Activated naive CD8-positive, alpha-beta T cell treated with anti-CD3 and anti-CD28 coated beads, Interleukin-2, amount 50 U/mL, for 16 hours (primary cell): ENCODE data around the gene LY9.

Experiments used
- DNase-seq: peaks from one replicate; pipeline ENCODE4 v3.0.0-alpha.2; 2020; ENCODE audit warnings: low read depth, low spot score

Gene LY9

DNA sequence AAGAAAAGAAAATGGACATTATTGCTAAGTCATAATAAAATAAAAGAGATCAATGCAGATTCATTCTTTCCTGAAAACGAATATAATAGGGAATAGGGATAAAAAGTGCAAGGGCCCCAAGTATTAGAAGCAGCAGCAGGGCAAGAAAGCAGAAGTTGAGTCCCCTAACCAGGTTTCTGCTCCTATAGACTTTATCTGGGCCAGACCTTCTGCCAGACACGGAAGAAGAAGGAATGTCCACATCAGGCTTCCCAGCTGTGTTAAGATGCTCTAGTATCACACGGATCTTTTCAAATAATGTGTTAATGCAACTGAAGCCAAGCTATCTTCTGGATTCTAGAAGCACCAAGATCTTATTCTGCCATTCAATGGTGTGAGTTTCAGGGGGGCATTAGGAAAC lies 39.8 kb downstream of the LY9 start:
- DNase-seq = no peak

GRCh38 chr1:160836561-160836960 lies 40.6 kb downstream of the LY9 start:
- DNase-seq = no peak

- no peak for DNase-seq
These were observed 41.1 kb downstream of the LY9 start for GRCh38 chr1:160836981-160837557.

DNA sequence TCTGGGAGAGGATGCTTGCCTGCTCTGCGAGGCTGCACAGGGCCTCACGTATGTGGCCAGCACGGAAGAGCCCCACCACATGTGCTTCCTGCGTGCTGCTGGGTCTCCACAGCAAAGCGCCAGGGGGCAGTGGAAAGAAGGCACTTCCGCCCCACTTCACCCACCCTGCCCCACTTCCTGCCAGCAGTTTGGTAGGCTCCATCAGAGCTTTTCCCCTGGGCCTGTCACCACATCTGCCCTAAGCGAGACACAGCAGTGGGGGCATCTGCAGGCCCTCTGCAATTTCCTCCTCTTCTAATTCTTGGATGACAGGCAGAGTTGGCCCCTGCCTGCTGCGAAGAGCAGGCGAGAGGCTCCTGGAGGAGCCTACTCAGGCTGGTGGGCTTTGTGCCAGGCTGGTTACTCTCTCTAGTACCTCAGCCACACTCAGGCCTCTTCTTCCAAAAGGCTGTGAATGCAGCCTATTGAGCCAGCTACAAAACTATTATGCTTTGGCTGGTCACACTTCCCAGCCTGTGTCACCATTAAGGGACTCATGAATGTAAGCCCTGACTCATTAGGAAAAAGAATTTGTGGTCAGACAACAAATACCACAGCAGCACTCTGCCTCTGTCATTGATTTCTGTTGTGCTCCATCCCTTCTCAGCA lies 41.7 kb downstream of the LY9 start:
- peak; percentile 55 for DNase-seq

- DNase-seq = no peak
These were observed 42.9 kb downstream of the LY9 start for GRCh38 chr1:160838888-160839287.

DNA sequence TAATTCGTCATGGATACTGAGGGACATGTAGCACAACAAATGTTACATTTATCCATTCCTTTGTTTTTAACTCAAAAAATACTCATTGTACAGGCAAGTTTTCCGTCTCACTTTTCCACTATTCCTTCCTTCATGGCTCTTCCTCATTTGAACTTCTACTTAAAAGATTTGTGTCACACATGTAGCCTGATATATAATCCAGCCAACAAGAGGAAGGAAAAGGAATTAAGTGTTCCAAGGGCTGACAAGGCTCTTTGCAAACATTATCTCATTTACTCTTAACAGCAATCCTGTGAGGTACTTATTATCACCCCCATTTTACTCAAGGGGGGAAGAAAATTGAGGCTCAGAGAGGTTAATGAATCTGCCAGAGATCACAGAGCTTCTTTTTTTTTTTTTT lies 43.8 kb downstream of the LY9 start:
- no peak for DNase-seq

DNA sequence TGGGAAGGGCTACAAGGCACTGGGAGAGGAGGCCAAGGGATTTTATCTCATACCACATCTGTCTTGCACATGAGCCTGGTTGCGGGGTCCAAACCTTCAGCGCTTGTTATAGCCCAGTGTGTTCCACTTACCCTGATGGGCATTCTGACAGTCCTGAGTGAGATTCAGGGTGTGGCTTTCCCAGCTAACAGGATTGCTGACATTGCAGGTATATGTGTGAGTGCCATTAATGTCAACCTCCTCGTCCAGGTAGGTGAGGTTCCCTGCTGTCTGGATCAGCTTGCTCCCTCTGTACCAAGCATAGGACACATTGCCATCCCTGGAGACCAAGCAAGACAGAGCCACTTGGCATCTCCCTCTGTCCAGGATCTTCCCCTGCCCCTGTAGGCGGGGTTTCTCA lies 45.1 kb downstream of the LY9 start:
- no peak for DNase-seq

DNA sequence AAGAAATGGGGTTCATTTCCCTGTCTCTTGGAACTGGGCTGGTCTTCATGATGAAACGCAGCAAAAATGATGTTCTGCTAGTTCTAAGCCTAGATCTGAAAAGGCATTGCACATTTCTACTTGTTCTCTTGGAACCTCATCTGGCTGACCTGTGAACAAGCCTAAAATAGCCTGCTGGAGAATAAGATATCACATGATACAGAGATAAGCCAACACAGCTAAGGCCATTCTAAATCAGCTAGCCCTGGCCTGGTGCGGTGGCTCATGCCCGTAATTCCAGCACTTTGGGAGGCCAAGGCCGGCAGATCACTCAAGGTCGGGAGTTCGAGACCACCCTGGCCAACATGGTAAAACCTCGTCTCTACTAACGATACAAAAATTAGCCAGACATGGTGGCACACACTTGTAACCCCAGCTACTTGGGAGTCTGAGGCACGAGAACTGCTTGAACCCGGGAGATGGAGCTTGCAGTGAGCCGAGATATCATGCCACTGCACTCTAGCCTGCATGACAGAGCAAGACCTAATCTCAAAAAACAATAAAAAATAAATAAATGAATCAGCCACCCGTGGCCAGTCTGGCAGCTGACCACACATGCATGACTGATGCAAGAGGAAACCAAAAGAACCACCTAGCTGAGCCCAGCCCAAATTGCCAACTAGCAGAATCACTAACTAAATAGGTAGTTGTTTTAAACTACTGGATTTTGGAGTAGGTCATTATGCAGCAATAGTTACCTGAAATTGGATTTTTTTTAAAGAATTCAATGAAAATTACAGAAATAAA lies 48.7 kb downstream of the LY9 start:
- no peak for DNase-seq

DNA sequence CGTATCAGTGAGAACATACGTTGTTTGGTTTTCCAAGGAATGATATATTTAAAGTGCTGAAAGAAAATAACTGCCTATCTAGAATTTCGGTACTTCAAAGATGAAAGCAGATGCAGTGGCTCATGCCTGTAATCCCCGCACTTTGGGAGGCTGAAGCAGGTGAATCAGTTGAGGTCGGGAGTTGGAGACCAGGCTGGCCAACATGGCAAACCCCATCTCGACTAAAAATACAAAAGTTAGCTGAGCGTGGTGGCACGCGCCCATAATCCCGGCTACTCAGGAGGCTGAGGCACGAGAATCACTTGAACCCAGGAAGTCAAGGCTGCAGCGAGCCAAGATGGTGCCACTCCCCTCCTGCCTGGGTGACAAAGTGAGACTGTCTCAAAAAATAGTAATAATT lies 50.3 kb downstream of the LY9 start:
- DNase-seq = no peak

- DNase-seq = no peak
These were observed 54.6 kb downstream of the LY9 start for GRCh38 chr1:160850541-160850940.

DNA sequence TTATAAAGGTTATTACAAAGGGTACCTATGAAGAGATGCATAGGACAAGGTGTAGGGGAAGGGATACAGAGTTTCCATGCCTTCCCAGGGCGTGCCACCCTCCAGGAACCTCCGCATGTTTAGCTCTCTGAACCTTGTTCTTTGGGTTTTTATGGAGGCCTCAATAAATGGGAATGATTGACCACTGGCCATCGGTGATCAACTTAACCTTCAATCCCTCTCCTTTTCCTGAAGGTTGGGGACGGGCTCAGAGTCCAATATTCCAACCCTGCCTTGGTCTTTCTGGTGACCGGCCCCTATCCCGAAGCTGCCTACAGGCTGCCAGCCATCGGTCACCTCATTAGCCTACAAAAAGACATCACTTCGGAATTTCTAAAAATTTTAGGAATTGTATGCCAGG lies 55.0 kb downstream of the LY9 start:
- no peak for DNase-seq

DNA sequence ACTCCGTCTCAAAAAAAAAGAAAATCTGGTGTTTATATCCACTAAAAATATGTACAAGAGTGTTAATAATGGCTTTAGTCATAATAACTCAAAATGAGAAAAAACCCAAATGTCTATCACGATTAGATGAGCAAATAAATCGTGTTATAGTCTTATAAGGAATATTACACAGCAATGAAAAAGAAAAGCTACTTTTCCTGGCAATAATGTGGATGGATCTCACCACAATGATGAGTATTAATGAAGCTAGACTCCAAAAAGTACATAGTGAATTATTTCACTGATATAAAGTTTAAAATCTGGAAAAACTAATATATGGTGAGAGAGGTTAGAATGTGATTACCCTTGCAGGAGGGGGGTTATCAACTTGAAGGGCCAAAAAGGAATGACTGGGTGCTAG lies 57.0 kb downstream of the LY9 start:
- no peak for DNase-seq

- DNase-seq = no peak
These were observed 57.8 kb downstream of the LY9 start for GRCh38 chr1:160853754-160854153.

DNA sequence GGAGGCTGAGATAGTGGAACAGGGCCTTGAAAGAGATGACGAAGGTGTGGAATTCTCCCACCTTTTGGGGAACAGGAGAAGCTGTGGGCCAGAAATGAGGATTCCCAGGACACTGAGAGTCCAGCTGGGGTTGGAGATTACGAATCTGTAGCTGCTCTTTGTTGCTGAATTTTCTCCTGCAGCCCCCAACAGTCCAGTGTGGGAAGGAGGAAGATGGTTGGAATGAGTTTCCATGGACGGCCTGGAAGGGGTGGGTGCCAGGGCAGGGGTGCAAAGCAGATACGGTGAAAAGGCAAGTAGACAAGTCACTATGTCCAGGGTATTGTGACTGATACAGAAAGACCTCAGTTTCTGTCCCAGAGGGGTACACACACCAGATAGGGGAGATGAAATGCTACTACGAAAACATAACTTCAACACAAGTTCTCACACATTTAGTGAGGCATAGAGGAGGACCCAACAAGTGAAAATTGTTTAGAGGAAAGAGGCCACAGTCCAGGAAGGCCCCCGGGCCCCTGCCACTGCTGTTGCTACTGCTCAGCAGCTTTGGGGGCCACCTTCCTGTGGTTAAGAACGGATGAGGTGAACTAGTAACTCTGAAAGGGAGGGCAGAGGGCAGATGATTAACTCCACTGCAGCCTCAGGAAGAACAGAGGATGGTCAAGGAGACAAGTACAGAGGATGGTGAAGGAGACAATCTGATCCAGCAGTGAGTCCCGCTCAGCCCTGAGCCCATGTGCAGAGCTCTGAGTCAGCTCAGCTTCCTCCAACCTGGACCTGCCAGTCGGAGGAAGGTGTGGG lies 59.4 kb downstream of the LY9 start:
- no peak for DNase-seq

DNA sequence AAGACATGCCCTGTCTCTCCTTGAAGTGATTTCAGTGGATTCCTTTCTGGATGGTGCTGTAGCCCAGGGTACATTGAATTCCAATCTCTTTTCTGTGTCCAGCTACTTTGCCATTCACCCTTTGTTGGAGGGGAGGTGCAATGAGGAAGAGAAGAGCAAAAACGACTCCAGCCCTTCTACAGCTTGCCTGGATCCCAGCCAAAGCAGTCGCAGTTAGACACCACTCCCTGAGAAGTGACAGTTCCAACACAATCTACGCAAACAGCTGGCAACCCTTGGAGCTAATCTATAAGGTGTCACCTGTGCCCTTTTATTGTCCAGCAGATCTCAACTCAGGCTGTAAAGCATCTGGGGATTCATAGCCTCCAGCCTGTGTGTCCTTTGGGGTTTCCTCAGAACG lies 62.1 kb downstream of the LY9 start:
- DNase-seq = no peak

DNA sequence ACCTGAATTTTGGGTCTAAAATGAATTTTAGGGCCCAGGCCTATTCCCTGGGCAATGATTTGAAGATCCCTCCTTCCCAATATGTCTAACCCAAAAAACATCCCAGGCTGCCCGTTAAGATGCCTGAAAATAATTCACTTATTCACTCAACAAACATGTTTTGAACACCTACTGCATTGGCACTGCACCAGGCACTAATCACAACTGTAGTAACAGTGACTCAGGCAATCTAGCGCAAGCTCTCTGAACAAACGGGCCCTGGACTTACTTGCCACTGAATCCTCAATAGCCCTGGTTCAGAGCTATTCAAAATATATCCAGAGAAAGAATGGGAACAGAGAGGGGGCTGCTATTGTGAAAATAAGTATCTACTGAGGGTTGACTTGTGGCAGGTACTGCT lies 62.5 kb downstream of the LY9 start:
- DNase-seq = no peak

GRCh38 chr1:160859166-160859565 lies 63.2 kb downstream of the LY9 start:
- DNase-seq = no peak

GRCh38 chr1:160860840-160861505 lies 65.0 kb downstream of the LY9 start:
- DNase-seq = no peak

GRCh38 chr1:160862203-160863060 lies 66.5 kb downstream of the LY9 start, which contains the start of gene CD244:
Gene CD244 (minus strand): TSS chr1:160862887. CDS start chr1:160862677, 210 bp downstream.
- DNase-seq = peak; percentile 14

DNA sequence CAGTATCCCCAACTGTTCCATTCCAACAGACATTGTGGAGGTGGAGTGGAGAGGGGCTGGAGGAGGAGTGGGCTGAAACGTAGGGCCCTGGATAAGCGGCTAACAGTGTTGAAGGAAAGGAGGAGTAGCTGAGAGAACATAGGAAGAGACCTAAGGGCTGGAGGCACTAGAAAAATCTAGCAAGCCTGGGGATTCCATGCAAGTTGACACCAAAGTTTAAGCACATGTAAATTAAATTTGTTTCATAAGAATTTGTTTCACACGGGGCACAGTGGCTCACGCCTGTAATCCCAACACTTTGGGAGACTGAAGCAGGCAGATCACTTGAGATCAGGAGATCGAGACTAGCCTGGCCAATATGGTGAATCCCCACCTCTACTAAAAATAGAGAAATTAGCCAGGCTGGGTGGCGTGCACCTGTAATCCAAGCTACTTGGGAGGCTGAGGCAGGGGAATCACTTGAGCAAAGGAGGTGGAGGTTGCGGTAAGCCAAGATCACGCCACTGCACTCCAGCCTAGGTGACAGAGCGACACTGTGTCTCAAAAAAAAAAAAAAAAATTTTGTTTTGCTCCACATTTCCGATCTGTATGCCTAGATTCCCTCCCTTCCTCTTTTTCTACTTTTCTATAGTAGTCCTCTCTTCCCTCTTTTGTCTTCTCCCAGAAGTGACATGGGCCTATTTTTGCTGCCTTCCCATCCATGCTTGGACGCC lies 67.2 kb downstream of the LY9 start:
- DNase-seq = no peak
